Measurements from ENCODE around the gene SFXN4. TPM values are rescaled to one million over a fixed set of nuclear protein-coding genes. Genes with fewer than 3 reads are reported as not detected.
"Not testable (repeated sequence)": the region's sequence is repeated elsewhere in the genome, so short reads cannot be mapped to it uniquely, and the experiment has no call there.

Gene SFXN4
- total RNA-seq, 4 donors from 2014 or later: 12.7 to 25.3 (median 17.1) TPM

- no peaks in the 10 kb centered on the region for H3K27me3 ChIP-seq
- 80 to 100% methylated on average over 1 of the region's 12 CpGs for WGBS, 2 donors (ENCODE audit: low coverage in 1 of 2)
- TF ChIP-seq POLR2A (IDR thresholded peaks at IDR 0.05): no peak
- TF ChIP-seq EP300 (IDR thresholded peaks at IDR 0.05): no peak
- TF ChIP-seq, protein P1, sequence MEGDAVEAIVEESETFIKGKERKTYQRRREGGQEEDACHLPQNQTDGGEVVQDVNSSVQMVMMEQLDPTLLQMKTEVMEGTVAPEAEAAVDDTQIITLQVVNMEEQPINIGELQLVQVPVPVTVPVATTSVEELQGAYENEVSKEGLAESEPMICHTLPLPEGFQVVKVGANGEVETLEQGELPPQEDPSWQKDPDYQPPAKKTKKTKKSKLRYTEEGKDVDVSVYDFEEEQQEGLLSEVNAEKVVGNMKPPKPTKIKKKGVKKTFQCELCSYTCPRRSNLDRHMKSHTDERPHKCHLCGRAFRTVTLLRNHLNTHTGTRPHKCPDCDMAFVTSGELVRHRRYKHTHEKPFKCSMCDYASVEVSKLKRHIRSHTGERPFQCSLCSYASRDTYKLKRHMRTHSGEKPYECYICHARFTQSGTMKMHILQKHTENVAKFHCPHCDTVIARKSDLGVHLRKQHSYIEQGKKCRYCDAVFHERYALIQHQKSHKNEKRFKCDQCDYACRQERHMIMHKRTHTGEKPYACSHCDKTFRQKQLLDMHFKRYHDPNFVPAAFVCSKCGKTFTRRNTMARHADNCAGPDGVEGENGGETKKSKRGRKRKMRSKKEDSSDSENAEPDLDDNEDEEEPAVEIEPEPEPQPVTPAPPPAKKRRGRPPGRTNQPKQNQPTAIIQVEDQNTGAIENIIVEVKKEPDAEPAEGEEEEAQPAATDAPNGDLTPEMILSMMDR (IDR thresholded peaks at IDR 0.05): no peak
- no peak for TF ChIP-seq POLR2AphosphoS5 (IDR thresholded peaks at IDR 0.05)
- H3K9me3 ChIP-seq: no peaks in the 10 kb centered on the region
- no peak overlapping the region for H3K4me3 ChIP-seq
- ATAC-seq: no peak
- peaks cover 0 to 100% of the 10 kb centered on the region in 2 donors for H3K36me3 ChIP-seq
- H3K27ac ChIP-seq: no peak overlapping the region
- no peaks in the 10 kb centered on the region for H3K4me1 ChIP-seq
Observed at GRCh38 chr10:119153661-119154060, 11.9 kb downstream of the SFXN4 start.

DNA sequence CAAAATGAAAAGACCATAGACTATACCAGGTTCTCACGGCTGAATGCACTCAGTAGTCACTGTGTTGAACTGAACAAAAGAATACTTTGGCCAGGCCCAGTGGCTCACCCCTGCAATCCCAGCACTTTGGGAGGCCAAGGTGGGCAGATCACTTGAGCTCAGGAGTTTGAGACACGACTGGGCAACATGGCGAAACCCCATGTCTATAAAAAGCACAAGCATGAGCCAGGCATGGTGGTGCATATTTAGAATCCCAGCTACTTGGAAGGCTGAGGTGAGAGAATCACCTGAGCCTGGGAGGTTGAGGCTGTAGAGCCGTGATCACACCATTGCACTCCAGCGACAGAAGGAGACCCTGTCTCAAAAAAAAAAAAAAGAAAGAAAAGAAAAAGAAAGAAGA lies 12.5 kb downstream of the SFXN4 start:
- Histone ChIP-seq H3K27ac (no peak overlapping the region), H3K4me3 (no peak overlapping the region), H3K27me3 (no peaks in the 10 kb centered on the region), H3K4me1 (no peaks in the 10 kb centered on the region), H3K36me3 (peaks cover 0 to 100% of the 10 kb centered on the region in 2 donors), H3K9me3 (no peaks in the 10 kb centered on the region)
- TF ChIP-seq POLR2A (IDR thresholded peaks at IDR 0.05) (no peak), EP300 (IDR thresholded peaks at IDR 0.05) (no peak), POLR2AphosphoS5 (IDR thresholded peaks at IDR 0.05) (no peak)
- TF ChIP-seq, protein P1 (IDR thresholded peaks at IDR 0.05): no peak
- no peak for ATAC-seq
- 83 to 100% methylated on average over 3 of the region's 5 CpGs for WGBS, 2 donors (ENCODE audit: low coverage in 1 of 2)

- not testable (repeated sequence) for H3K27me3 ChIP-seq
- WGBS, 2 donors (ENCODE audit: low coverage in 1 of 2): 100% methylated on average over 3 to 6 of the region's 6 CpGs
Observed at GRCh38 chr10:119151601-119152000, 13.9 kb downstream of the SFXN4 start.

GRCh38 chr10:119149729-119150128 lies 15.8 kb downstream of the SFXN4 start:
- Histone ChIP-seq H3K27me3 (no peaks in the 10 kb centered on the region), H3K4me1 (no peaks in the 10 kb centered on the region), H3K27ac (no peak overlapping the region), H3K9me3 (no peaks in the 10 kb centered on the region), H3K4me3 (no peak overlapping the region), H3K36me3 (peaks cover 0 to 96% of the 10 kb centered on the region in 2 donors)
- no peak for TF ChIP-seq POLR2AphosphoS5 (IDR thresholded peaks at IDR 0.05)
- no peak for ATAC-seq
- 82 to 84% methylated on average over 4 to 13 of the region's 13 CpGs for WGBS, 2 donors (ENCODE audit: low coverage in 1 of 2)

More at GRCh38 chr10:119151601-119152000, 13.9 kb downstream of the SFXN4 start:
- peaks cover 0 to 100% of the 10 kb centered on the region in 2 donors for H3K36me3 ChIP-seq
- H3K4me3 ChIP-seq, ATAC-seq, H3K9me3 ChIP-seq, H3K4me1 ChIP-seq, H3K27ac ChIP-seq: not testable (repeated sequence)

DNA sequence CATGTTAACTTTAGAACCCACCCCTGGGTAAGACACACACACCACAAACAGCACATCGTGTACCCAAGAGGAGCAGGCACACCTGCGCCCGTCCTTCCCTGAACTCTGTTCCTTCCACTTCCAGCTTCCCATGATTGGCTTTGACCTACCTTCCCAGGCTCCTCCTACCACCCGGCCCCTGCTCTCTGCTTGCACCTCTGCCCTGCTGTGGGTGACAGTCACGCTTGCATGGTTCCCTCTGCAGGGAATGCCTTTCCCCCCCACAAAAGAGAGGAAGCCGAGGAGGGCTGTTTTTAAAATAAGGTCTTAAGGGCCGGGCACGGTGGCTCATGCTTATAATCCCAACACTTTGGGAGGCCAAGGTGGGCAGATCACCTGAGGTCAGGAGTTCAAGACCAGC lies 16.4 kb downstream of the SFXN4 start:
- WGBS, 2 donors (ENCODE audit: low coverage in 1 of 2): 95 to 100% methylated on average over 3 of the region's 8 CpGs
- no peak for ATAC-seq
- peaks cover 0 to 96% of the 10 kb centered on the region in 2 donors for H3K36me3 ChIP-seq
- H3K4me3 ChIP-seq: no peak overlapping the region
- no peaks in the 10 kb centered on the region for H3K4me1 ChIP-seq
- H3K27me3 ChIP-seq: no peaks in the 10 kb centered on the region
- H3K27ac ChIP-seq: no peak overlapping the region
- H3K9me3 ChIP-seq: no peaks in the 10 kb centered on the region
- TF ChIP-seq EP300 (IDR thresholded peaks at IDR 0.05) (no peak), POLR2A (IDR thresholded peaks at IDR 0.05) (no peak)
- TF ChIP-seq, protein P1 (IDR thresholded peaks at IDR 0.05): no peak

DNA sequence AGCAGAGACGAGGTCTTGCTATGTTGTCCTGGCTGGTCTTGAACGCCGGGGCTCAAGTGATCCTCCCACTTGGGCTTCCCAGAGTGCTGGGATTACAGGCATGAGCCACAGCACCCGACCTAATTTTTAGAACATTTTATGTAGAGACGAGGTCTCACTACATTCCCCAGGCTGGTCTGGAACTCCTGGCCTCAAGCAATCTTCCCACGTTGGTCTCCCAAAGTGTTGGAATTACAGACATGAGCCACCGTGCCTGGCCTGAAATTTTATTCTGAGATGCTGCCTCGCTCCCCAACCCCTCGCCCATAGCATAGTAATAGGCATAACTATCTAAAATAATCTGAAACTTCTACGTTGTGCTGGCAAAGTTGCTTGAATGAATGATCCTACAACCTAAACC lies 21.9 kb downstream of the SFXN4 start:
- no peak for ATAC-seq
- H3K36me3 ChIP-seq: peaks cover 0 to 86% of the 10 kb centered on the region in 2 donors
- H3K4me3 ChIP-seq: no peak overlapping the region
- WGBS, 2 donors (ENCODE audit: low coverage in 1 of 2): 93 to 96% methylated on average over 3 to 6 of the region's 10 CpGs
- H3K27me3 ChIP-seq: no peaks in the 10 kb centered on the region
- H3K4me1 ChIP-seq: no peaks in the 10 kb centered on the region
- TF ChIP-seq POLR2AphosphoS5 (IDR thresholded peaks at IDR 0.05) (no peak), EP300 (IDR thresholded peaks at IDR 0.05) (no peak), POLR2A (IDR thresholded peaks at IDR 0.05) (no peak)
- TF ChIP-seq, protein P1 (IDR thresholded peaks at IDR 0.05): no peak
- H3K27ac ChIP-seq: no peak overlapping the region
- no peaks in the 10 kb centered on the region for H3K9me3 ChIP-seq

All from gastroesophageal sphincter (tissue), 4 donors.